HL-60 (cell line): ENCODE measurements around the gene DENND6B.

ENCODE experiments used
- CTCF ChIP-seq: IDR thresholded peaks from one replicate; pipeline ENCODE4 v1.5.1; 2011; ENCODE audit warnings: low read length, control low read depth, inconsistent platforms; ENCODE audit not compliant: insufficient read depth
- GABPA ChIP-seq: IDR thresholded peaks from 2 replicates; pipeline ENCODE4 v1.6.1; 2012; ENCODE audit warnings: low read depth
- POLR2AphosphoS5 ChIP-seq: IDR thresholded peaks from 2 replicates; pipeline ENCODE4 v1.6.1; 2012; ENCODE audit warnings: low read depth

- no peak for TF ChIP-seq CTCF
- no peak for TF ChIP-seq POLR2AphosphoS5
- TF ChIP-seq GABPA = no peak
Observed at GRCh38 chr22:50348058-50348457, 21.2 kb upstream of the DENND6B start.
